ENCODE results near the gene TDP1.

TDP1 gene

GRCh38 chr14:89955745-89956660, at the start of gene TDP1:
Gene TDP1 (plus strand): TSS chr14:89955927. CDS start chr14:89963115, 7,188 bp downstream.
- peak; percentile 96 for DNase-seq (ENCODE audit: low spot score)

- no peak for DNase-seq (ENCODE audit: low spot score)
These were observed 49.7 kb upstream of the TDP1 start for GRCh38 chr14:89906000-89906399.

- no peak for DNase-seq (ENCODE audit: low spot score)
These were observed 48.1 kb upstream of the TDP1 start for GRCh38 chr14:89907655-89908054.

GRCh38 chr14:89908712-89909450, 46.8 kb upstream of the TDP1 start:
- DNase-seq (ENCODE audit: low spot score), result no peak

DNA sequence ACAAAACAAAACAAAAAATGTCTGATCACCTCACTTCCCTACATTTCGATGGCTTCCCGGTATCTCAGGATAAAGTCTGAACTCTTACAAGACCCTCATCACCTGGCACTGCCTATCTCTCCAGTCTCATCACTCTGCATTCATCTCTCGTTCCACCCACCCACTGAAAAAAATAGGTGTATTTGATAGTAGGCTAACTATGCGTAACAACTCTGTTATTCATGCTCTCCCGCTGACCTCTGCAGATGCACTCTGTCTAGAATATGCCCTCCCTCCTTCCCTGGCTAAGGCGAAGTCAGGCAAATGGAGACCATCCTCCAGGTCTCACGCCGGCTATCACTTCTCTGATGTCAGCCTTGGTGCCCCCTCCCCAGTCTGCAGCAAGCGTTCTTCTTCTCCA, 46.1 kb upstream of the TDP1 start:
- DNase-seq (ENCODE audit: low spot score), result no peak

GRCh38 chr14:89910691-89911009, 45.1 kb upstream of the TDP1 start:
- DNase-seq (ENCODE audit: low spot score), result no peak

DNA sequence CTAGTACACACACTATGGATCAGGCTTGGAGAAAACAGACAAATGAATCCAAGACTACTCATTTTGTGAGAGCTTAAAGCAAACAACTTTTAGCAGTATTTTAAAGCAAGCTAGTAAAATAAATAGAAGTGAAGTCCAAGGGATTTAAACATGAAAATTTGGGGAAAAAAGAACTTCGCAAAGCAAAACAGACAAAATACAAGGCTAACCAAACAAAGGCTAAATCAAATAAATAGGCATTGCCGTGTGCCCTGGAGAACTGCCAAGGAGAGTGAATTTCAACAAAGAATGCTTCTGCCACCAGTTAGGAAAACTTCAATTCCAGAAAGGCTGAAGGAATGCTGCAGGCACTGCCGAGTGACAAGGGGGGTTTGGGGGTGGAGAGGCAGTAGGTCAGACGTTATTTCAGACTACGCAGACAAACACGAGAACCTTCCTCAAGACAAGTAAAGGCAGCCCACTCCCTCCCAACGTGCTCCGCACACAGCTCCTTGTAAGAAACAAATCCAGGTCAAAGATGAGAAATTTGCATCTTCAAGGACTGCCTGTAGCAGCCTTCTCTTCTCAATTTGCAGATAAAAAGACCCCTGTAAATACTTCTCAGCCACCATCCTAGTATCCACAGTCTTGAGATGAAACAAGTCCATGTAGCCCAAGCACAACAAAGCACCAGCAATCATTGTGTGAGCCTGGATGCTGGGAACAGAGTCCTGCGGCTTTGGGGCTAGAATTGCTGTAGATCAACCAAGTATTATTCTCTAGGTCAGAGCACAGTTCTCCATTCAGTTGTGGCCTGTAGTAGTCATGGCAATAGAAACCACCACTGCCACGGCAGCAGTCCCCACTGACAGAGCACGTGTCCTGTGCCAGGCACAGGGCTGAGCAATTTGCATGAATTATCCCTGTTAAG, 44.5 kb upstream of the TDP1 start:
- DNase-seq (ENCODE audit: low spot score), result no peak

- no peak for DNase-seq (ENCODE audit: low spot score)
These were observed 43.5 kb upstream of the TDP1 start for GRCh38 chr14:89912221-89912620.

- no peak for DNase-seq (ENCODE audit: low spot score)
These were observed 43.0 kb upstream of the TDP1 start for GRCh38 chr14:89912667-89913211.

DNA sequence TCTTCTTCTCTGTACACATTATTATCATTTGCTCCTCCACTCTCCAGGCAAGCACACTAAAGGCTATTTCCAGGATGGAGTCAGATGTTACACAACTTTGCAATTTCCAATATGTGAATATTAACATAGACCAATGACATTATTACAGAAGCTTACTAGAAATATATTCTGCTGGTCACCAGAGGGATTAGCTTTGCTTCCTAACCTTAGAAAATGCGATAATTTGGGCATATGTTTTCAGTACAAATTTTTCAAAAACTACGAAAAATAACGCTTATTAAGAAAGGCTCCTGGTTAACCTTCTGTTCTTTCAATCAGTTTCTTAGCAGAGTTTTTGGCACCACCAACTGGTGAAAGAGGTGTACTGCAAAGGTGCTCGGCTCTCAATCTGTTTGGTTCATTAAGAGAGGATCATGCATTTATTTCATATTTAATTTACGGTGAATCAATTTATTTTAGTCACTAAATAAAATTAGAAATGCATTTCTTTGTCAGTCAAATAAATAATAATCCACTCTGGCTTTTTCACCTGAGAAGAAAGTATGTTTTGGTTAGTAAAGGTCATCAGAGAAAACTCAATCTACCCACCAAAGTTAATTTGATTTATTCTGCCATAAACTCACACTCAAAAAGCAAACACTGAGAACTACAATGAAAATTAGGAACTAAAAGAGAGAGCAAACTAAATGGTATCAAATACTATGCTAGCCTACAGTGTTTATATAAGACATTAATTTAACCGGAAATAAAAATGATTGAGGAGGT, 40.4 kb upstream of the TDP1 start:
- peak; percentile 60 for DNase-seq (ENCODE audit: low spot score)

GRCh38 chr14:89918721-89919120, 37.0 kb upstream of the TDP1 start:
- no peak for DNase-seq (ENCODE audit: low spot score)

DNA sequence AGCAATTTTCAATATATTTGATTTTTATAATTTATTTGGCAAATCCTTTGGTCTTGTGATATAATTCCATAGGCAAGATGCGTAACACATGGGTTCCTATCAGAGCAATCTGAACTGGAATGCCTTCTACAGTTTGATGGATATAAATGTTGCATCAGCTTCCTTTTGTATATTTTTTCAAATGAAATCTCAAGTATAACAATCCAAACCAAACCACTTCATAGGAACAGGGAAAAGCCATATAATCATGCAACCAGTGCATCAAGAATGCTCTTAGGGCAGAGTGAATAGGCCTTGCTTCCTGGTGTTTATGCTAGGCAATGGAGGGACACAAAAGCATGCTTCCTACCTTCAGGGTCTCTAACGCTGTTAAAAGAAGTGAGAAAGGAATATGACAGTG, 35.7 kb upstream of the TDP1 start:
- no peak for DNase-seq (ENCODE audit: low spot score)

DNA sequence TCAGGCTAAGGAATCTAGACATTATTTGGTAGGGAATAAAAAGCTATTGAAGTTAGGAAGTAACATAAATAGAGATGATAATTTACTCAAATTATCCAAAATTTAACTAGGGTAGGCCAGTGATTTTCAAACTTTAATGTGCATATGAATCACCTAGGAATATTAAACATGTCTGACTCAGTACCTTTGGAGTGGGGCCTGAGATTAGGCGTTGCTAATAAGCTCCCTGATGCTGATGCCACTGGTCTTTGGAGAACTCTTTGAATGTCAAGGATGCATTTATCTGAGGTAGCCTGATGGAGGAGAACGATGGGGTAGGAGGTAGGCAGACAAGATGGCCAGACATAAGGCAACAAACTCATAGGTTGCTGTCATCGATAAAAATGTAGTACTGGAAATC, 34.4 kb upstream of the TDP1 start:
- DNase-seq (ENCODE audit: low spot score), result no peak

DNA sequence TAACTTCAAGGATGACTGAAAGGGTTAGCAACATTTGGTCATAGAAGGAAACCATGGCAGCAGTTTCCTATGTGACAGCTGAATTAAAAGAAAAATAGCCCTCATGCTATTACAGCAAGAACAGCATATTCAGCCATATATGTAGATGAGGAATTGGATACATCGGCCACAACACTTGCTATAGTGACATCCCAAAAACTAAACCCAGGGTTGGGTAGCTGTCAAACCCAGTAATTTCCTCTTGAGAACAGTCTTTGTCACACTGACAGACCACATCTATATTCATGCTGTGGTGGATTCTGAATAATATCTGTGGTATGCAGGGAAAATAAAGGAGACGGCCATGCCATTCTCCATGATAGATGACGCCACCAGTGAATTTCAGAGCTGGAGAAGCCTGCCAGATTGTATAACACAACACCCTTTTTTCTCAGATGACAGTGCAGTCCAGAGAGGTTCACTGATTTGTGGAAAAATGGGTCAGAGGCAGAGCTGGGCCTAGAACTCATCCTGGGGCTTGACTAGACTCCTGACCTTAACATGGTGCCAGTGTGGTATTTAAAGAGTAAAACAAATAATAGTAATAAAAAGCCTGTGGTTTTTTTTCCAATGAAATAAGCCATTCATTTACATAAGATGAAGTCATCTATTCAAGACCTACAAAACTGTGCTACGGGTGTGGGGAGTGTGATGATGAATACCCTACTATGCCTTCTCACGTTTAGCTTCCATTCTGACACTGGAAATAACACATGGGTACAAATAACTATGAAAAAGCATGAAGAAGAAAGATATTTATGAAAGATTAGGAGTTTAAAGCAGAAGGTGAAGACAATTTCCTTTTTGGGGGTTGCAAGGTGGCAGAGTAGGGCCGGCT, 33.5 kb upstream of the TDP1 start:
- DNase-seq (ENCODE audit: low spot score), result no peak

DNA sequence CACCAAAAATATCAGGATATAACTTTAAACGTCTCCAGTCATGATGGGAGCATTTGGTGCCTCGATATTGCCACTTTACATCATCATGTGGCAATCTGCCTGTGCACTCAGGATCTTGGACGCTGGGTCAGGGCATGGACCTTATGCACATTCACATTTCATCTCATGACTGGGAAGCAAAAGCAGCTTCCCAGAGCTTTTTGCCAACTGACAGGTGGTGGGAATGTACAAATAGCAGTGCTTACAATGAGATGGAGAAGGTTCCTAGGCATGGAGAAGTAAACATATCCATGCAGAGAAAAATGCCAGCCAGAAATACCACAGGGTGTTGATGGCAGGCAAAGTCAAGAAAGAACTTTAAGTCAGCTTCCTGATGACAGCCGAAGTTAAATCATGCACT, 31.5 kb upstream of the TDP1 start:
- DNase-seq (ENCODE audit: low spot score), result no peak

- DNase-seq (ENCODE audit: low spot score), result no peak
These were observed 29.0 kb upstream of the TDP1 start for GRCh38 chr14:89926694-89927093.

GRCh38 chr14:89927186-89927865, 28.4 kb upstream of the TDP1 start:
- DNase-seq (ENCODE audit: low spot score), result no peak

DNA sequence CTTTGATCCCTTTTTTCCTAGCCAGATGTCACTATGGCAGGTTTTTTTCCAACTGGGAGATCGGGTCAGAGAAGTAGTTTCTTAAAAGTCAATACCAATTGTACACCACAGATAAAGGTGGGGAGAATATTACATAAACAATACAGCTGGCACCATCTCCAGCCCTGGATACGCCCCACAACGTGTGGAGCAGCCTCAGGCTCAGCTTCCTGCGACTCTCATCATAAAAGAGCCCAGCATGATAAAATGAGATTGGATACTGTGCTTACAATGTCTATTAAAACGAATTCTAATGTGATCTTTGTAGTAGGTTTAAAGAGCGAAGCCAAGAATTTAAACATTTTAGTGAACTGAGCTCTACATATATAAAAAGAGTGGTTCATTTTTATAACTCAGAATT, 22.7 kb upstream of the TDP1 start:
- DNase-seq (ENCODE audit: low spot score), result no peak

- no peak for DNase-seq (ENCODE audit: low spot score)
These were observed 19.0 kb upstream of the TDP1 start for GRCh38 chr14:89936654-89937185.

Measured in germinal center (tissue), 1 donor.